22Rv1 (cell line): ENCODE data around the gene GNL1.

ENCODE experiments used
- CTCF ChIP-seq: fragments of 450-650 bp; IDR thresholded peaks from 2 replicates; pipeline ENCODE4 v1.5.1; 2017; ENCODE audit warnings: mild to moderate bottlenecking
- ZFX ChIP-seq: fragments of 450-650 bp; IDR thresholded peaks from 2 replicates; pipeline ENCODE4 v1.6.1; 2017; ENCODE audit warnings: antibody characterized with exemption, borderline replicate concordance

- no peak for TF ChIP-seq CTCF
- no peak for TF ChIP-seq ZFX
Measured at GRCh38 chr6:30591008-30591407, 34.7 kb upstream of the GNL1 start.
